Measurements from ENCODE around the gene PITPNM1.

GRCh38 chr11:67498544-67498972 is 6.6 kb downstream of the PITPNM1 start:
- TF ChIP-seq CREB5 (CRISPR knock-in tag; IDR thresholded peaks at IDR 0.05; ENCODE audit: low read depth) (no peak), PATZ1 (CRISPR knock-in tag; IDR thresholded peaks at IDR 0.05; ENCODE audit: borderline replicate concordance) (no peak), ZC3H10 (CRISPR knock-in tag; IDR thresholded peaks at IDR 0.05) (no peak), ZNF8 (CRISPR knock-in tag; IDR thresholded peaks at IDR 0.05) (no peak), ISL1 (CRISPR knock-in tag; IDR thresholded peaks at IDR 0.05) (no peak), SNAI2 (CRISPR knock-in tag; IDR thresholded peaks at IDR 0.05) (no peak), RARB (CRISPR knock-in tag; IDR thresholded peaks at IDR 0.05) (no peak), ZNF70 (CRISPR knock-in tag; IDR thresholded peaks at IDR 0.05) (no peak), POU6F1 (CRISPR knock-in tag; IDR thresholded peaks at IDR 0.05; ENCODE audit: borderline replicate concordance, low read depth) (no peak), OSR1 (CRISPR knock-in tag; IDR thresholded peaks at IDR 0.05) (no peak), ZNF565 (CRISPR knock-in tag; conservative IDR thresholded peaks at IDR 0.05; ENCODE audit: low read depth) (no peak), TSHZ2 (CRISPR knock-in tag; IDR thresholded peaks at IDR 0.05) (no peak)
